ENCODE measurements around the gene NLGN1. TPM values are rescaled to one million over a fixed set of nuclear protein-coding genes. Genes with fewer than 3 reads are reported as not detected.

NLGN1 gene
- total RNA-seq, 4 donors from 2014 or later = 0.80 to 4.4 (median 1.8) TPM

DNA sequence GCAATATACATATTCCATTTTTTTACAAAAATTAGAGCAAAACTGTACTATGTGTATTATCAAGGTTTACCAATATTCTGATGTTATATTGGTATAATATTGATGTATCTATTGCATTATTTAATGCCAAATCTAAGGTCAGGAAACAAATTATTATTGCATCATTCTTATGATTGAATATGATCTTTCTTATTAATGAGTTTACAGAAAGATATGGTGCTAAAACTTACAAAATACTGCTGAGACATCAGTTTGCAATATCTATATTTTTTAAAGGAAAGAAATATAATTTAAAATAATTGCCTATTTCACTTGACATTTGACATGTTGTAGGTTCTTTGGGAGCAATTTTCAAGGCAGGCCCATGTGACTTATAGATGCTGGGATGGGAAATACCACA lies 357.6 kb downstream of the NLGN1 start:
- intact Hi-C loops (cut with DNase I; ENCODE audit: low total_unique reads) = no loop called here
- no peak for DNase-seq (ENCODE audit: low spot score in 2 of 2)
- no peak overlapping the region for H3K4me3 ChIP-seq (ENCODE audit: low read depth, poor library complexity, severe bottlenecking)
- TF ChIP-seq CTCF (IDR thresholded peaks at IDR 0.05) (no peak), POLR2A (IDR thresholded peaks at IDR 0.05) (no peak)

- intact Hi-C loops (cut with DNase I; ENCODE audit: low total_unique reads) = no loop called here
- no peak overlapping the region for H3K4me3 ChIP-seq (ENCODE audit: low read depth, poor library complexity, severe bottlenecking)
- DNase-seq (ENCODE audit: low spot score in 2 of 2) = no peak
- TF ChIP-seq CTCF (IDR thresholded peaks at IDR 0.05) (no peak), POLR2A (IDR thresholded peaks at IDR 0.05) (no peak)
- 83 to 84% methylated on average over 4 of the region's 4 CpGs for WGBS, 2 donors
Measured at GRCh38 chr3:173761161-173761560, 363.6 kb downstream of the NLGN1 start.

GRCh38 chr3:173762501-173762900 lies 365.0 kb downstream of the NLGN1 start:
- intact Hi-C loops (cut with DNase I; ENCODE audit: low total_unique reads) = no loop called here

DNA sequence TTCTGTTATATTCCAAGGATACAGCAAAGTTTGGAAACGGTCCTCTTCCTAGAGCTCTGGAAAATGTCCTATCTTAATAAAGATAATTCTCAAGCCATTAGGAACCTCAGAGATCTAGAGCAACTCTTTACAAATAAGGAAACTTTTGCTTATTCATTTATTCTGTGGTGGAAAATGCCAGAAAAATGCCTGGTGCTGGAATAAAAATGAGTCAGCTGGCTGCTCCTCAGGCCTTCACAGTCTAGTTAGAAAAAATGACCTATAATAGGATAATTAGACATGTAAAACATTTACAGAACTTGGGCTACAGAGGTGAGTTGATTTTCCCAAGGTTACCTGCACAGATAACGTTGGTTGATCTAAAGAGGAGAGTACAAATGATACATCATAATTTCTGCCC lies 372.5 kb downstream of the NLGN1 start:
- 72 to 75% methylated on average over 2 of the region's 2 CpGs for WGBS, 2 donors
- no peak for DNase-seq (ENCODE audit: low spot score in 2 of 2)
- no peak for TF ChIP-seq POLR2A (IDR thresholded peaks at IDR 0.05)
- TF ChIP-seq CTCF (IDR thresholded peaks at IDR 0.05) = no peak
- H3K4me3 ChIP-seq (ENCODE audit: low read depth, poor library complexity, severe bottlenecking) = no peak overlapping the region
- intact Hi-C loops (cut with DNase I; ENCODE audit: low total_unique reads) = no loop called here

More at GRCh38 chr3:173762501-173762900, 365.0 kb downstream of the NLGN1 start:
- whole genome bisulfite sequencing, 2 donors = 73 to 80% methylated on average over 4 of the region's 4 CpGs
- no peak for DNase-seq (ENCODE audit: low spot score in 2 of 2)
- TF ChIP-seq POLR2A (IDR thresholded peaks at IDR 0.05) (no peak), CTCF (IDR thresholded peaks at IDR 0.05) (no peak)
- no peak overlapping the region for H3K4me3 ChIP-seq (ENCODE audit: low read depth, poor library complexity, severe bottlenecking)

DNA sequence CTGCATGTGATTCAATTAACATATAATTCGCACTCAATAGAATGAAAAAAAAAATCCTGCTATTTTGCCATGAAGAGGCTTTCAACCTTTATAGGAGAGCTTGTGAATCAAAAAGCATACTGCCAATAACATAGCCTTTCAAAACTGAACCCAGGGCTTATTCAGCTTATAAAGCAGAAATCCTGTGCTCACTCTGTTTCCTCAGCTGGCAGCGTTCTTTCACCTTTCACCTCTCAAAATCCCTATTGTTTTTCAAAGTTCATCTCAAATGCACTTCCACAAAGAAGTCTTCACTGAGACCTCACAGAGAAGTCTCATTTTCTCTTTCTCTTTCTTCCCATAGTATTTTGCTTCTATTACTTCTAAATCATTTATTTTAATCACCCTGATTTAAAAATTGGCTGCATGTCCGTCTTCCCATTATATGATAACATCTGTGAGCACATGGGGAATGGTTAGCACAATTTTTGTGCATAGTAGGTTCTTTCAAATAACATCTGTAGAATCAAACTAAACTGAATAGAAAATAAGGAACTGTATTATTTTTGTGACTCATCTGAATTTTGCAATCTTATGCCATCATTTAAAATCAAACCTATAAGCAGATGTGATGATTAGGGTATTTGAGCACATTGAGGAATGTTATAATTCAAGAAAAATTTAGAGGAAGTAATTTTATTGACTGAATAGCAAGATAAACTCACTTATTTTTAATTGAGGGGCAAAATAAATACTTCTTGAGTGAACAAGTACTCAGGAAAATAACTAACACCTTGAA lies 373.4 kb downstream of the NLGN1 start:
- intact Hi-C loops (cut with DNase I; ENCODE audit: low total_unique reads) = no loop called here
- no peak for DNase-seq (ENCODE audit: low spot score in 2 of 2)
- 78 to 86% methylated on average over 3 of the region's 3 CpGs for WGBS, 2 donors
- TF ChIP-seq POLR2A (IDR thresholded peaks at IDR 0.05) = no peak
- TF ChIP-seq CTCF (IDR thresholded peaks at IDR 0.05) = no peak
- no peak overlapping the region for H3K4me3 ChIP-seq (ENCODE audit: low read depth, poor library complexity, severe bottlenecking)

- no peak for DNase-seq (ENCODE audit: low spot score in 2 of 2)
- TF ChIP-seq POLR2A (IDR thresholded peaks at IDR 0.05) = no peak
- no peak for TF ChIP-seq CTCF (IDR thresholded peaks at IDR 0.05)
- H3K4me3 ChIP-seq (ENCODE audit: low read depth, poor library complexity, severe bottlenecking) = no peak overlapping the region
- WGBS, 2 donors = 80 to 85% methylated on average over 3 of the region's 3 CpGs
- intact Hi-C loops (cut with DNase I; ENCODE audit: low total_unique reads) = no loop called here
Measured at GRCh38 chr3:173773800-173774199, 376.3 kb downstream of the NLGN1 start.

Measured in lower leg skin (tissue), 4 donors.